Epithelial cell of esophagus (primary cell): ENCODE data around the gene PRR12.

ENCODE experiments used
- DNase-seq: peaks from one replicate; pipeline ENCODE4 v3.0.0; 2010; ENCODE audit warnings: low read depth
- H3K4me3 ChIP-seq: 2 replicates; pipeline ENCODE4 v1.5.1; 2011; ENCODE audit warnings: mild to moderate bottlenecking, low read length, control low read depth
- CTCF ChIP-seq: IDR thresholded peaks from 2 replicates; pipeline ENCODE4 v1.5.1; 2011; ENCODE audit warnings: low read depth, mild to moderate bottlenecking, low read length, control low read depth, inconsistent platforms; ENCODE audit not compliant: insufficient read depth; ENCODE audit errors: missing control alignments

The PRR12 gene

GRCh38 chr19:49566302-49566701, 24.7 kb upstream of the PRR12 start:
- no peak for TF ChIP-seq CTCF
- DNase-seq = no peak

DNA sequence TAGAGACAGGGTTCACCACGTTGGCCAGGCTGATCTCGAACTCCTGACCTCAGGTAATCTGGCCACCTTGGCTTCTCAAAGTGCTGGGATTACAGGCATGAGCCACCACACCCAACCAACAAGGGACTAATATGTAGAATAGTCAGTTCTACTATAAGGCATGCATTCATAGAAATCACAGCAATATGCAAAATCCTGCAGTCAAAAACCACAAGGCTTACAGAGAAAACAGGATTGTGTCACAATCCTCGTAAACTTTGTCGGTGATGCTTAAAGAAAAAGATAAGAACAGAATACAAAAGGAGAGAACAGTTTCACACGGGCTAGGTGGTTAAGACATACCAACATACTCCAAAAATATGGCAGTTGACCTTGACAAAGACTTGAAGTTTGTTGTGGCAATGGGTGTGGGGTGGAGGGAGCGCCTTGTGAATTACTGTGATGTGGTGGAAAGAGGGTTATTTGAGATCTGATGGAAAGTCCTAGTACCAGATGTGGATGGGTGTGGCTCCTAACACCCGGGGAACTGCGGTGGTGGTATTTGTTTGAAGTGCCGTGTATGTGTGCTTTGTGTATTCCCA, 23.0 kb upstream of the PRR12 start:
- no peak for DNase-seq
- H3K4me3 ChIP-seq = no peak overlapping the region
- TF ChIP-seq CTCF = no peak

More at GRCh38 chr19:49566302-49566701, 24.7 kb upstream of the PRR12 start:
- no peak overlapping the region for H3K4me3 ChIP-seq

GRCh38 chr19:49570138-49570856, 20.7 kb upstream of the PRR12 start:
- H3K4me3 ChIP-seq = no peak overlapping the region
- DNase-seq = peak; percentile 86
- TF ChIP-seq CTCF = peak; percentile 100

DNA sequence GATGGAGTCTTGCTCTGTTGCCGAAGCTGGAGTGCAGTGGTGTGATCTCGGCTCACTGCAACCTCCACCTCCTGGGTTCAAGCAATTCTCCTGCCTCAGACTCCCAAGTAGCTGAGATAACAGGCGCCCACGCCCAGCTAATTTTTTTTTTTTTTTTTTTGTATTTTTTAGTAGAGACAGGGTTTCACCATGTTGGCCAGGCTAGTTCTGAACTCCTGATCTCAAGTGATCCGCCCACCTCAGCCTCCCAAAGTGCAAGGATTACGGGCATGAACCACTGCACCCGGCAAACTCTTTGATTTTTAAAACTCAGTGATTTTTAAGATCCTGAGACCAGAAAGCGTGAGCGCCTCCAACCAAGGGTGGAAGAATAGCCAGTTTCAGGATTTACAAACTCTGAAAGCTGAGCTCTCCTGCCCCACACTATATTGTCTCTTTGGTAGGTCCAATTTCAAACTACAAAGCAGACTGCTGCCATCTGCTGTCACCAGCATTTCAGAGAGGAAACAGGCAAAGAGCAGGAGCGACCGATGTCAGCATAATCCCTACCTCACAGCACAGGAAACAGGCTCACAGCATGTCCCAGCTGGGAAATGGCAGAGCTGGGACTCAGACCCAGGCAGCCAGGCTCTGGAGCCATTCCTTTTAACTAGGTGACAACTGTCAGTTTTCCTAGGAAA, 19.8 kb upstream of the PRR12 start:
- H3K4me3 ChIP-seq = no peak overlapping the region
- peak; percentile 27 for TF ChIP-seq CTCF
- peak; percentile 23 for DNase-seq

GRCh38 chr19:49573009-49573408, 18.0 kb upstream of the PRR12 start:
- no peak overlapping the region for H3K4me3 ChIP-seq
- no peak for TF ChIP-seq CTCF

GRCh38 chr19:49573425-49573824, 17.6 kb upstream of the PRR12 start:
- DNase-seq = peak; percentile 53
- TF ChIP-seq CTCF = no peak
- no peak overlapping the region for H3K4me3 ChIP-seq

More at GRCh38 chr19:49573009-49573408, 18.0 kb upstream of the PRR12 start:
- no peak for DNase-seq
